Suppressor macrophage (primary cell): ENCODE data around the gene CC2D2A.
"Not testable (repeated sequence)": the region's sequence is repeated elsewhere in the genome, so short reads cannot be mapped to it uniquely, and the experiment has no call there.

ENCODE experiments used
- DNase-seq, 4 experiments: peaks; one replicate each; pipeline ENCODE4 v3.0.0-alpha.2; 2020 to 2022

The CC2D2A gene

DNA sequence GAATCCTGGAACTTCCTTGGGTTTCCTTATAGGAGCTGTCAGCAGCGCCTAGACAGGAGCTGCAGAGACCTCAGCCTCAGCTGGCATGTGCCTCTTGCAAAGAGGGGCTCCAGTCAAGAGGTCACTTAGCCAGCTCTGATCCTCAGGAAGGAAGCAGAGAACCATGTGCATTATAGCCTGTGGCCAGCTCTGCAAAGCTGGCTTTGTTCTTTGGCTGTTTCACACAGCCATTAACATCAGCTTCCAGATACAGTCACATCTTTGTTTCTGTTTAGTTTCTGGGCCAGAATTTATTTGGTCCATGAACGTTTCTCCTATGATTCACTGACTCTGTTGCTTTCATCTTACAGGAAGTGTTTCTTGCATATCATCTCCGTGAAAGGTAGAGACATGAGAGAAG is 92.4 kb downstream of the CC2D2A start:
- DNase-seq: no peak

- DNase-seq: no peak
Measured at GRCh38 chr4:15562623-15563022, 92.9 kb downstream of the CC2D2A start.

- DNase-seq: no peak
Measured at GRCh38 chr4:15563871-15564270, 94.2 kb downstream of the CC2D2A start.

DNA sequence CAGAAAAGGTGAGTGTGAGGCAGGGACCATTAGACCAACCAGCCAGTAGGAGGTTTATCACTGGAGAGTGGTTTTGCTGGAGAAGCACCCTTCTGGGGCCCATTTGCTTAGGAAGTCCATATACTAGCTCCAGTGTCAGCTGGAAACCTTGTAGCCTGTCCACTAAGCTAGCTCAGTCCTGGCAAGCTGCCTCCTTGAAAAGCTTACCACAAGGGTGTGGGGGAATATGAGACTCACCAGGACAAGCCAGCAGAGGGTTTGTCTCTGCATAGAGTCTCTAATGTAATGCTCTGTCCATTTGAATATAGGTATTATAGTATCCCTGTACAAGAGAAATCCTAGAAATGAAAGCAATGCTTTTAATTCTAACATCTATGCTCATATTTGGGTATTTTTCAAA is 99.1 kb downstream of the CC2D2A start:
- no peak for DNase-seq

DNA sequence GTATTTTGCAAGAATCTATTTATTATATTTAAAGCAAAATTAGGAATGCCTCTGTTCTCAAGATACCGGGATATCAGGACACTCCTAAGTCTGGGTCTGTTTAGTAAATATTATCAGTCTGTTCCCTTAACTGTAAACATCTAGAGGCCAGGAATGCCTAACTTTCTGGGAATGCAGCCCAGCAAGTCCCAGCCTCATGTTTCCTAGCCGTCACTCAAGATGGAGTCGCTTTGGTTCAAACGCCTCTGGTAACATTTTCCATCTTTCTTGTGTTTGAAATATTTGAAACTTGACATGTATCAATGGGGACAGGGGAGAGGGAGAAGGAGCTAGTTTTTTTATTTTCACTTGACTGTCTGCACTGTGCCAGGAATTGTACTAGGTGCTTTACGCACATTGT is 100.1 kb downstream of the CC2D2A start:
- DNase-seq: no peak

DNA sequence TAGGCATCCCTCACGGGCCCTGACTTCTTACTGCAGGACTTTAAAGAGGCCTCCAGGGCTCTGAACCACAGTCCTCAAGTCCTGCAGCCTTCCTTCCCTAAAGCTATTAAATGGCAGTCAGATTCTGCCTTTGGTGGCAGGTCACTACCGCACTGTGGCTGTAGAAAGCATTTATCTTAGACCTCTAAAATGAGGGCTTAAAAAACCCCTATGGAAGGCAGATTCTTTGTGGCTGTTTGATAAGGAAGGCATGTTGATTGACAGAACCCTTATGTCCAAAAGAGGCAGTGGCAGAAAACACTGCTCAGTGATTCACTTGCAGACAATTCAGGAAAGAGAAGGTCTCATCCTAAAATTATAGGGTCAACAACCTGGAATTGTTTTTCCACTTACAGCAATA is 106.3 kb downstream of the CC2D2A start:
- no peak for DNase-seq

DNA sequence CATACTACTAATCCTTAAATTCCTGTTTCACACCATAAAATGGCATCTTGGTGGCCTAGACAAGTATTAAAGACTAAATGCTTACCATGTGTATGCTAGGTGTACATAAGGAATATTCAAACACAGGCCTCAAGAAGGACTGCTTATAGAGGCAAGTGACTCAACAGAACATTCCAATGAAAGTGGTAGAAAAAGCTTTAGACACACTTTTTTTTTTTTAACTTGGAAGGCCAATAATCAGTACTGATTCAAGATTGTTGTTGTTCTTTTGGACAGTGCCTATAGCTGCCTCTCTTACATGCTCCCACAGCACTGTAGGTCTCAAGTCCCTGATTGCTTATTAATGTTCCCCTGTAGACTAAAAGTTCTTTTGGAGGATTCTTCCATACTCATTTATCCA is 107.8 kb downstream of the CC2D2A start:
- no peak for DNase-seq

DNA sequence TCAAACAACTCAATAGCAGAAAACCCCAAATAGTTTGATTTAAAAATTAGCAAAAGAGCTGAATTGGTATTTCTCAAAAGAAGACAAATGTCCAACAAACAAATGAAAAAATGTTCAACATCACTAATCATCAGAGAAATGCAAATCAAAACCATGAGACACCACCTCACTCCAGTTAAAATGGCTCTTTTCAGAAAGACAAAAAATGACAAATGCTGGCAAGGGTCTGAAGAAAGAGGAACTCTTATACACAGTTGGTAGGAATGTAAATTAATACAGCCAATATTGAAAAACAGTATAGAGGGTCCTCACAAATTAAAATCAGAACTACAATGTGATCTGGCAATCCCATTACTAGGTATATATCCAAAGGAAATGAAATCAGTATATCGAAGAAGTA is 115.1 kb downstream of the CC2D2A start:
- DNase-seq: no peak

DNA sequence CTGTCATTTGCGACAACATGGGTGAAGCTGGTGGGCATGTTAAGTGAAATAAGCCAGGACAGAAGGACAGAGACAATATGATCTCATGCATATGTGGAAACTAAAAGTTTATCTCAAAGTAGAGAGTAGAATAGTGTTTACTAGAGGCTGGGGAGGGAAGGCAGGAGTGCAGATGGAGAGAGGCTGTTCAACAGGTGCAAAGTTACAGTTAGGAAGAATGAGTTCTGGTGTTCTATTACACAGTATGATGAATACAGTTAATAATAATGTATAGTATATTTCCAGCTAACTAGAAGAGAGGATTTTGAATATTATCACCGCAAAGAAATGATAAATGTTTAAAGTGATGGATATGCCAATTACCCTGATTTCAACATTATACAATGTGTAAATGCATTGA is 115.6 kb downstream of the CC2D2A start:
- DNase-seq: no peak

GRCh38 chr4:15586066-15586465 is 116.4 kb downstream of the CC2D2A start:
- peak in 3 of 4 experiments; percentile 33 to 69 (median 59) for DNase-seq

- peak in 3 of 4 experiments; percentile 3 to 46 (median 43) for DNase-seq
Measured at GRCh38 chr4:15587649-15588048, 118.0 kb downstream of the CC2D2A start.

GRCh38 chr4:15592799-15593198 is 123.1 kb downstream of the CC2D2A start:
- no peak for DNase-seq

- no peak for DNase-seq
Measured at GRCh38 chr4:15598644-15599043, 129.0 kb downstream of the CC2D2A start.

DNA sequence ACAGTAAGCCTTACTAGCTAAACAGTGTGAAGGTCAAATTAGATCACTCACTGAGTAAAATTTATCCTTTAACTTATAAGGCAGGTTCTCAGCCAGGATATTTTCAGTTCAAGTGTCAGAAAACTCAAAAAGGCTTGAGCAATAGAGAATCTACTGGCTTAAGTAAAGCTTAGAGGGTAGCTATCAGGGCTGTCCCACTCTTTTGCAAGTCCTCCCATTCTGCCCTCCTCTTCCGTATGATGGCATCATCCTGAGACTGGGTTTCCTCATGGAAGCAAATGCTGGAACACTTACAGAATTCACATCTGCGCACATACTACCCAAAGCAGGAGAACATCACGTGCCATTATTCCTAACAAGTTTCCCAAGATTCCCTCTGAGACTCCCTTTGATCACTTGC is 130.5 kb downstream of the CC2D2A start:
- no peak for DNase-seq

- no peak for DNase-seq
Measured at GRCh38 chr4:15601862-15602261, 132.2 kb downstream of the CC2D2A start.

GRCh38 chr4:15605537-15605936 is 135.9 kb downstream of the CC2D2A start:
- no peak for DNase-seq

DNA sequence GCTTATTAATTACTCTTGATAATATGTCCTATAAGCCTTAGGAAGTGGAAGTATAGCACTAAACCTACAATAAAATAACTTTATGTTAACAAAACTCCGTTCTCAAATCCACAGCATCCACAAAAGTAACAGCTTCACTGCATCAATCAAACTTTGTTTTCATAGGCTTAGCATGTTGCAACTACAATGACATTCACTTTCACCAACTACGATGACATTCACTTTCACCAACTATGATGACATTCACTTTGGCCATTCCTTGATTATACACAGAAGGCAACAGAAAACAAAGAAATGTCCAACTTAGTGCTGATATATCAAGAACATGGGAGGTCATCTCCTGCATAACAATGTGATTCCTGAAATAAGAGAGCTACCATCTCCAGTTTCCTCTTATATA is 141.2 kb downstream of the CC2D2A start:
- DNase-seq: peak in 1 of 4 experiments; percentile 6

- DNase-seq: no peak
Measured at GRCh38 chr4:15612136-15612535, 142.5 kb downstream of the CC2D2A start.

GRCh38 chr4:15614891-15615290 is 145.2 kb downstream of the CC2D2A start:
- DNase-seq: not testable (repeated sequence)

- DNase-seq: not testable (repeated sequence)
Measured at GRCh38 chr4:15617407-15617806, 147.7 kb downstream of the CC2D2A start.

GRCh38 chr4:15636818-15637217 is 167.1 kb downstream of the CC2D2A start:
- DNase-seq: no peak

- DNase-seq: no peak
Measured at GRCh38 chr4:15638418-15638817, 168.7 kb downstream of the CC2D2A start.

GRCh38 chr4:15648600-15648999 is 178.9 kb downstream of the CC2D2A start:
- DNase-seq: no peak

- peak; percentile 33 to 65 (median 59) for DNase-seq
Measured at GRCh38 chr4:15649914-15650545, 180.3 kb downstream of the CC2D2A start.
